ENCODE results near the gene POLR2L.
A peak's percentile ranks its signal among the peaks of the same experiment; 100 is the strongest.

The POLR2L gene

GRCh38 chr11:798093-798713 lies 44.1 kb downstream of the POLR2L start, which contains the start of gene SLC25A22:
SLC25A22 (minus strand) TSS chr11:798281; CDS start chr11:795006, 3,275 bp downstream.
- peak within 1 kb of the TSS; percentile 70 for H3K27ac ChIP-seq
- no peak for DNase-seq (ENCODE audit: low read depth, low spot score)

- no peak for DNase-seq (ENCODE audit: low read depth, low spot score)
Measured at GRCh38 chr11:797296-798092, 44.8 kb downstream of the POLR2L start.

GRCh38 chr11:796565-797295 lies 45.6 kb downstream of the POLR2L start:
- H3K27ac ChIP-seq: peak overlapping the region; percentile 70
- DNase-seq (ENCODE audit: low read depth, low spot score): no peak

More at GRCh38 chr11:797296-798092, 44.8 kb downstream of the POLR2L start:
- peak overlapping the region; percentile 70 for H3K27ac ChIP-seq

- no peak for DNase-seq (ENCODE audit: low read depth, low spot score)
- H3K27ac ChIP-seq: peak overlapping the region; percentile 70
Measured at GRCh38 chr11:795634-796564, 46.4 kb downstream of the POLR2L start.

- H3K27ac ChIP-seq: no peak overlapping the region
- DNase-seq (ENCODE audit: low read depth, low spot score): no peak
Measured at GRCh38 chr11:794766-795633, 47.3 kb downstream of the POLR2L start.

GRCh38 chr11:794013-794765 lies 48.1 kb downstream of the POLR2L start:
- no peak for DNase-seq (ENCODE audit: low read depth, low spot score)
- H3K27ac ChIP-seq: no peak overlapping the region

- DNase-seq (ENCODE audit: low read depth, low spot score): no peak
- no peak overlapping the region for H3K27ac ChIP-seq
Measured at GRCh38 chr11:793556-793955, 48.8 kb downstream of the POLR2L start.

- H3K27ac ChIP-seq: no peak overlapping the region
- no peak for DNase-seq (ENCODE audit: low read depth, low spot score)
Measured at GRCh38 chr11:792873-793272, 49.5 kb downstream of the POLR2L start.

GRCh38 chr11:792535-792821 lies 49.9 kb downstream of the POLR2L start:
- no peak for DNase-seq (ENCODE audit: low read depth, low spot score)
- no peak overlapping the region for H3K27ac ChIP-seq

GRCh38 chr11:791658-792534 lies 50.4 kb downstream of the POLR2L start:
- H3K27ac ChIP-seq: no peak overlapping the region
- no peak for DNase-seq (ENCODE audit: low read depth, low spot score)

- no peak for DNase-seq (ENCODE audit: low read depth, low spot score)
Measured at GRCh38 chr11:790721-791564, 51.4 kb downstream of the POLR2L start.

GRCh38 chr11:789943-790342 lies 52.4 kb downstream of the POLR2L start, which contains the start of gene CEND1:
CEND1 (minus strand) TSS chr11:790090; CDS start chr11:788576, 1,514 bp downstream.
- DNase-seq (ENCODE audit: low read depth, low spot score): no peak
- H3K27ac ChIP-seq: no peak within 1 kb of the TSS

More at GRCh38 chr11:790721-791564, 51.4 kb downstream of the POLR2L start:
- no peak overlapping the region for H3K27ac ChIP-seq
